ENCODE results near the gene DPEP2.
"Not testable (repeated sequence)": the region's sequence is repeated elsewhere in the genome, so short reads cannot be mapped to it uniquely, and the experiment has no call there.

The DPEP2 gene

GRCh38 chr16:67941469-67942199, 57.6 kb downstream of the DPEP2 start:
- TF ChIP-seq CTCF (IDR thresholded peaks at IDR 0.05; ENCODE audit: low read depth, low read length, missing control alignments), result no peak
- Histone ChIP-seq H3K4me3 (ENCODE audit: low read depth, low read length) (no peak overlapping the region), H3K27me3 (replicated peaks) (no peaks in the 10 kb centered on the region), H3K36me3 (replicated peaks) (peaks cover 67% of the 10 kb centered on the region), H3K27ac (no peak overlapping the region)
- in situ Hi-C loops (cut with HindIII; ENCODE audit: low pct_ligation_motif_present, low sequenced_read_pairs), result no loop called here
- DNase-seq, result no peak

- DNase-seq, result no peak
- Histone ChIP-seq H3K27ac (no peak overlapping the region), H3K4me3 (ENCODE audit: low read depth, low read length) (no peak overlapping the region), H3K36me3 (replicated peaks) (peaks cover 57% of the 10 kb centered on the region), H3K27me3 (replicated peaks) (no peaks in the 10 kb centered on the region)
- TF ChIP-seq CTCF (IDR thresholded peaks at IDR 0.05; ENCODE audit: low read depth, low read length, missing control alignments), result no peak
- in situ Hi-C loops (cut with HindIII; ENCODE audit: low pct_ligation_motif_present, low sequenced_read_pairs), result no loop called here
These were observed 58.7 kb downstream of the DPEP2 start for GRCh38 chr16:67940446-67941089.

GRCh38 chr16:67939507-67940445, 59.5 kb downstream of the DPEP2 start:
- Histone ChIP-seq H3K27ac (no peak overlapping the region), H3K4me3 (ENCODE audit: low read depth, low read length) (no peak overlapping the region), H3K27me3 (replicated peaks) (no peaks in the 10 kb centered on the region), H3K36me3 (replicated peaks) (peaks cover 49% of the 10 kb centered on the region)
- no peak for DNase-seq
- in situ Hi-C loops (cut with HindIII; ENCODE audit: low pct_ligation_motif_present, low sequenced_read_pairs), result no loop called here
- no peak for TF ChIP-seq CTCF (IDR thresholded peaks at IDR 0.05; ENCODE audit: low read depth, low read length, missing control alignments)

GRCh38 chr16:67937713-67938112, 61.6 kb downstream of the DPEP2 start:
- H3K27me3 ChIP-seq (replicated peaks); in situ Hi-C loops (cut with HindIII; ENCODE audit: low pct_ligation_motif_present, low sequenced_read_pairs); DNase-seq; H3K27ac ChIP-seq; H3K4me3 ChIP-seq (ENCODE audit: low read depth, low read length): not testable (repeated sequence)
- peaks cover 34% of the 10 kb centered on the region for H3K36me3 ChIP-seq (replicated peaks)
